HG02852 (cell line): ENCODE data around the gene MLLT11.
"Not testable (repeated sequence)": the region's sequence is repeated elsewhere in the genome, so short reads cannot be mapped to it uniquely, and the experiment has no call there.

Experiments used
- ATAC-seq: cut with Tn5 transposase; IDR thresholded peaks from one replicate; pipeline ENCODE4 v1.9.1; 2021; ENCODE audit warnings: mild to moderate bottlenecking, moderate library complexity; ENCODE audit not compliant: unreplicated experiment

MLLT11 gene

GRCh38 chr1:151055581-151055980, 4.6 kb upstream of the MLLT11 start:
- no peak for ATAC-seq

- no peak for ATAC-seq
Measured at GRCh38 chr1:151056149-151056548, 4.0 kb upstream of the MLLT11 start.

- no peak for ATAC-seq
Measured at GRCh38 chr1:151058692-151059091, 1.5 kb upstream of the MLLT11 start.

GRCh38 chr1:151059109-151060006, 839 bp upstream of the MLLT11 start, which contains the start of gene CDC42SE1:
TSS of gene CDC42SE1 (minus strand) at chr1:151059622. CDS start at chr1:151055730, 3,892 bp downstream.
- peak; percentile 79 for ATAC-seq

GRCh38 chr1:151060657-151061421, 642 bp downstream of the MLLT11 start:
- no peak for ATAC-seq

GRCh38 chr1:151061704-151062103, 1.5 kb downstream of the MLLT11 start:
- ATAC-seq, result no peak

GRCh38 chr1:151062741-151063371, 2.7 kb downstream of the MLLT11 start:
- no peak for ATAC-seq

GRCh38 chr1:151065089-151065645, 5.0 kb downstream of the MLLT11 start:
- no peak for ATAC-seq

- no peak for ATAC-seq
Measured at GRCh38 chr1:151067185-151067584, 7.0 kb downstream of the MLLT11 start.

GRCh38 chr1:151069103-151069486, 8.9 kb downstream of the MLLT11 start:
- no peak for ATAC-seq

GRCh38 chr1:151070474-151071276, 10.5 kb downstream of the MLLT11 start, which contains the start of gene GABPB2:
TSS of gene GABPB2 (plus strand) at chr1:151070761. CDS start at chr1:151088190, 17,429 bp downstream.
- peak; percentile 73 for ATAC-seq

GRCh38 chr1:151072224-151072623, 12.0 kb downstream of the MLLT11 start:
- ATAC-seq, result no peak

- no peak for ATAC-seq
Measured at GRCh38 chr1:151085953-151086559, 25.9 kb downstream of the MLLT11 start.

- not testable (repeated sequence) for ATAC-seq
Measured at GRCh38 chr1:151097426-151097825, 37.2 kb downstream of the MLLT11 start.

GRCh38 chr1:151098126-151098525, 37.9 kb downstream of the MLLT11 start:
- no peak for ATAC-seq

- ATAC-seq, result no peak
Measured at GRCh38 chr1:151104630-151105029, 44.4 kb downstream of the MLLT11 start.

GRCh38 chr1:151106894-151107293, 46.7 kb downstream of the MLLT11 start:
- ATAC-seq, result no peak

- ATAC-seq, result no peak
Measured at GRCh38 chr1:151108331-151108730, 48.1 kb downstream of the MLLT11 start.

GRCh38 chr1:151113877-151114276, 53.7 kb downstream of the MLLT11 start:
- no peak for ATAC-seq
